ENCODE data around the gene GABBR1.

GABBR1 gene

GRCh38 chr6:29561606-29562181 is 71.3 kb downstream of the GABBR1 start:
- DNase-seq: no peak

- no peak for DNase-seq
Measured at GRCh38 chr6:29561091-29561490, 71.9 kb downstream of the GABBR1 start.

- DNase-seq: no peak
Measured at GRCh38 chr6:29559524-29560287, 73.3 kb downstream of the GABBR1 start, which contains the start of gene UBD. Gene UBD, minus strand, starts transcription at chr6:29559732. Its CDS starts 31 bp downstream, at chr6:29559701.

GRCh38 chr6:29558439-29559079 is 74.4 kb downstream of the GABBR1 start:
- no peak for DNase-seq

GRCh38 chr6:29557320-29557719 is 75.7 kb downstream of the GABBR1 start:
- DNase-seq: no peak

- DNase-seq: no peak
Measured at GRCh38 chr6:29554764-29555163, 78.2 kb downstream of the GABBR1 start.

- DNase-seq: no peak
Measured at GRCh38 chr6:29553268-29554057, 79.5 kb downstream of the GABBR1 start.

GRCh38 chr6:29552512-29553051 is 80.4 kb downstream of the GABBR1 start:
- no peak for DNase-seq

GRCh38 chr6:29547573-29547972 is 85.4 kb downstream of the GABBR1 start:
- DNase-seq: no peak

- no peak for DNase-seq
Measured at GRCh38 chr6:29537714-29538403, 95.1 kb downstream of the GABBR1 start.

GRCh38 chr6:29532320-29532951 is 100.5 kb downstream of the GABBR1 start:
- DNase-seq: no peak

- no peak for DNase-seq
Measured at GRCh38 chr6:29531668-29532067, 101.3 kb downstream of the GABBR1 start.

- DNase-seq: no peak
Measured at GRCh38 chr6:29530671-29531310, 102.2 kb downstream of the GABBR1 start.

- DNase-seq: no peak
Measured at GRCh38 chr6:29529956-29530355, 103.0 kb downstream of the GABBR1 start.

- DNase-seq: no peak
Measured at GRCh38 chr6:29528988-29529560, 103.9 kb downstream of the GABBR1 start.

- DNase-seq: no peak
Measured at GRCh38 chr6:29528300-29528931, 104.6 kb downstream of the GABBR1 start.

- DNase-seq: no peak
Measured at GRCh38 chr6:29527564-29527963, 105.4 kb downstream of the GABBR1 start.

GRCh38 chr6:29527126-29527525 is 105.9 kb downstream of the GABBR1 start:
- DNase-seq: no peak

GRCh38 chr6:29525311-29525639 is 107.7 kb downstream of the GABBR1 start:
- DNase-seq: no peak

- DNase-seq: no peak
Measured at GRCh38 chr6:29524444-29525310, 108.3 kb downstream of the GABBR1 start.
